Peyer's patch (tissue), 4 donors: ENCODE measurements around the gene GJA4.

Experiments used
- POLR2A ChIP-seq, 2 donors: fragments of 450-650 bp; IDR thresholded peaks; one replicate each; pipeline ENCODE4 v1.5.1; 2017; ENCODE audit warnings: antibody characterized with exemption in 2 of 2, mild to moderate bottlenecking in 2 of 2, moderate library complexity in 2 of 2
- TF ChIP-seq, protein P1 (sequence below), 6 experiments: fragments of 450-650 bp in 4 of 6; fragments of 200-600 bp in 2 of 6; sonication (generic) in 1 of 6; IDR thresholded peaks; one replicate each; pipeline ENCODE4 v1.5.1; 2017 to 2019; ENCODE audit warnings: antibody characterized with exemption in 6 of 6, mild to moderate bottlenecking in 3 of 6, moderate library complexity in 1 of 6

DNA sequence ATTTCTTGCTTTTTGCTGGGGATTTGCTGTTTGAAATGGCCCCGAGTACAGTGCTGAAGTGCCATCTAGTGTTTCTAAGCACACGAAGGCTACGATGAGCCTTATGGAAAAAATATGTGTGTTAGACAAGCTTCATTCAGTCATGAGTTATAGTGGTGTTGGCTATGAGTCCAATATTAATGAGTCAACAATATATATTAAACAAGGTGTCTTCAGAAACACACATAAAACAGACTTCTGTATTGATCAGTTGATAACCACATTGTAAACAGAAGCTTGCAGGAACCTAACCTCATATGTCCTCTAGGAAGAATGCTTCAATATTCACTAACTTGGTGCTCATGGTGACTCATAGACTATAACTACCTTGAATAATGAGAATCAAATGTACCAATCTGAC is 39.6 kb upstream of the GJA4 start:
- TF ChIP-seq, protein P1, sequence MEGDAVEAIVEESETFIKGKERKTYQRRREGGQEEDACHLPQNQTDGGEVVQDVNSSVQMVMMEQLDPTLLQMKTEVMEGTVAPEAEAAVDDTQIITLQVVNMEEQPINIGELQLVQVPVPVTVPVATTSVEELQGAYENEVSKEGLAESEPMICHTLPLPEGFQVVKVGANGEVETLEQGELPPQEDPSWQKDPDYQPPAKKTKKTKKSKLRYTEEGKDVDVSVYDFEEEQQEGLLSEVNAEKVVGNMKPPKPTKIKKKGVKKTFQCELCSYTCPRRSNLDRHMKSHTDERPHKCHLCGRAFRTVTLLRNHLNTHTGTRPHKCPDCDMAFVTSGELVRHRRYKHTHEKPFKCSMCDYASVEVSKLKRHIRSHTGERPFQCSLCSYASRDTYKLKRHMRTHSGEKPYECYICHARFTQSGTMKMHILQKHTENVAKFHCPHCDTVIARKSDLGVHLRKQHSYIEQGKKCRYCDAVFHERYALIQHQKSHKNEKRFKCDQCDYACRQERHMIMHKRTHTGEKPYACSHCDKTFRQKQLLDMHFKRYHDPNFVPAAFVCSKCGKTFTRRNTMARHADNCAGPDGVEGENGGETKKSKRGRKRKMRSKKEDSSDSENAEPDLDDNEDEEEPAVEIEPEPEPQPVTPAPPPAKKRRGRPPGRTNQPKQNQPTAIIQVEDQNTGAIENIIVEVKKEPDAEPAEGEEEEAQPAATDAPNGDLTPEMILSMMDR (IDR thresholded peaks at IDR 0.05): no peak
- TF ChIP-seq POLR2A (IDR thresholded peaks at IDR 0.05): no peak
